Inflammatory macrophage treated with lipopolysaccharide for 4 hours (primary cell): ENCODE measurements around the gene CFAP410.
"Not testable (repeated sequence)": the region's sequence is repeated elsewhere in the genome, so short reads cannot be mapped to it uniquely, and the experiment has no call there.

Experiments
- DNase-seq: peaks from one replicate; pipeline ENCODE4 v3.0.0-alpha.2; 2020

The CFAP410 gene

GRCh38 chr21:44283211-44283785 lies 55.9 kb downstream of the CFAP410 start:
- DNase-seq: not testable (repeated sequence)

DNA sequence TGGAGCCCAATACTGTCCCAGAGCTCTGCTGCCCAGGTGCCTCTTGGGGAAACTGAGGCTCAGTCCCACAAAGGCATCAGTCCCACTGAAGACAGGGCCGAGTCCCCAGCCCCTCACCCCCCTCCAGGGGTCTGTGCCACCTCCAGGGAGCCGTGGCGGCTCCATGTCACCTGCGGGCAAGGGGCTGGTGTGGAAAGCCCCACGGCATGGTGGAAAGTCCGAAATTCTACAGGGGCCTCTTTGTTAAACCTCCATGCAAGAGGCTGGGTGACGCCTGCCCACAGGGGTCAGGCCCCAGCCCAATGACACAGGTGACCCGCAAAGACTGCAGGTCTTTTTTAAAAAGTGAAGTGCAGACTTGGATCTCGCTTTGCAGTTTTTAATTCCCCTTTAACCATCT lies 56.8 kb downstream of the CFAP410 start:
- no peak for DNase-seq

DNA sequence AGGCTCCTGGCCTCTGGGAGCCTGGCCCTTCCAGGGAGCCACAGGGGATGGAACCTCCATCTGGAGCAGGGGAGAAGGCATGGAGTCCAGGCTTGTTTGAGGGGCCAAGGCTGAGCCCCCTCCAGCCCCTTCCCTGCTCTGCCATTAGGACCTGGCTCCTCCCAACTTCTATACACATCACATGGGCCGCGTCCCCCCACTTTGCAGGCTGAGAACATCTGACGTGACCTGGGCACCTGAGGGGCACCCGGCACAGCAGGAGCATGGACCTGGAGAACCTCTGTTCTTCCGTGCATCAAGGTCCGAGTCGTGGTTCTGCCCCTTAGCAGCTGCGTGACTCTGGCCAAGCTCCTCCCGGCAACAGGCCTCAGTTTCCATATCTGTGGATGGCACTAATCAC lies 57.4 kb downstream of the CFAP410 start:
- no peak for DNase-seq

DNA sequence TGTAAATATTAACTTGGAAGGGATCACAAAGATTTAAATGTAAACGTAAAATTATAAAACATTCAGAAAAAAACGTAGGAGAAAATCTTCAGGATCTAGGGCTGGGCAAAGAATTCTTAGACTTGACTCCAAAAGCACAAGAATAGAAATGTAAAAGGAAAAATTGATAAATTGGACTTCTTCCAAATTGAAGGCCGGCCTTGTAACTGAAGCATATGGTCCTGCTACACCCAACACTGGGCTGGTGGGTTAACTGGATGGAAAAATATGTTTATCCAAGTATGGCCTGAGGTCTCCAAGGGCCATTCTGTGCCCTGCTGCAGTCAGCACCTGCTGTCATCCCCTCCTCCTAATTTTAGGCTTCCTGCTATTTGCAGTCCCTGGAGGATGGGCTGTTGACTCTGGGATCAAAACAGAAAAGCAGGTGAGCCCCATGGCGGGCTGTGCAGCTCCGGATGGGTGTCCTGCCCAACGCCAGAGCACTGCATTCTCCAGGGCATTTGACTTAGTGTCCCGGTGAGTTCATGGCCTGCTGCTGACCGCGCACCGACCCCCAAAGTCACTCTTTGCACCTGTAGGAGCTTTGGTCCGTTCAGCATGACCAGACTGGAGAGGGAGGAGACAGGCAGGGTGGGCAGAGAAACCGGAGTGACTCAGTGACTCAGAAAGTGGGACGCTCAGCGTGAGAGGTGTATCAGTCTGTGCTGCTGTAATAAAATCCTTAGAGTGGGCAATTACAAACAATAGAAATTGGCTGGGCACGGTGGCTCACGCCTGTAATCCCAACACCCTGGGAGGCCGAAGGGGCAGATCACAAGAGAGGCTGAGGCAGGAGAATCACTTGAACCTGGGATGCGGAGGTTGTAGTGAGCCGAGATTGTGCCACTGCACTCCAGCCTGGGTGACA lies 59.6 kb downstream of the CFAP410 start:
- DNase-seq: no peak
